ENCODE data around the gene SPACA5. TPM values are rescaled to one million over a fixed set of nuclear protein-coding genes. Genes with fewer than 3 reads are reported as not detected.
"Not testable (repeated sequence)": the region's sequence is repeated elsewhere in the genome, so short reads cannot be mapped to it uniquely, and the experiment has no call there.

The SPACA5 gene
- total RNA-seq, 1 experiment from 2014 or later: not detected

DNA sequence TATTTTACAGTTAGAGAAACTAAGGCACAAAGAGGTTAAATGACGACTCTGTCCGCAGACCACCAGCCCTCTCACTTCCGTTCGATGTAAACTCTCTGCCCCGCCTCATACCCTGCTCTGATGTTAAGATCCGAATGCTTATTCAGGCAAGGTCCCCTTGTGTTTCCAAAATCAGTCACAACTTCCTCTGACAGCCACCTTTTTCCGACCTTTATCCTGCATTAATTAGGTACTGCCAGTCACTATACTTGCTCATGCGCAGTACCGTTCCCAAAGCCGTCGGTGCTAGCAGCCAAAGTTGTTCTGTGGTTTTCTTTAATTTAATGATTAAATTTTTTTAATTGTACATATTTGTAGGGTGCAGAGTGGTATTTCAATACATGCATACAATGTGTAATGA, 13.7 kb downstream of the SPACA5 start:
- DNase-seq (ENCODE audit: extremely low read depth, low read depth): not testable (repeated sequence)

DNA sequence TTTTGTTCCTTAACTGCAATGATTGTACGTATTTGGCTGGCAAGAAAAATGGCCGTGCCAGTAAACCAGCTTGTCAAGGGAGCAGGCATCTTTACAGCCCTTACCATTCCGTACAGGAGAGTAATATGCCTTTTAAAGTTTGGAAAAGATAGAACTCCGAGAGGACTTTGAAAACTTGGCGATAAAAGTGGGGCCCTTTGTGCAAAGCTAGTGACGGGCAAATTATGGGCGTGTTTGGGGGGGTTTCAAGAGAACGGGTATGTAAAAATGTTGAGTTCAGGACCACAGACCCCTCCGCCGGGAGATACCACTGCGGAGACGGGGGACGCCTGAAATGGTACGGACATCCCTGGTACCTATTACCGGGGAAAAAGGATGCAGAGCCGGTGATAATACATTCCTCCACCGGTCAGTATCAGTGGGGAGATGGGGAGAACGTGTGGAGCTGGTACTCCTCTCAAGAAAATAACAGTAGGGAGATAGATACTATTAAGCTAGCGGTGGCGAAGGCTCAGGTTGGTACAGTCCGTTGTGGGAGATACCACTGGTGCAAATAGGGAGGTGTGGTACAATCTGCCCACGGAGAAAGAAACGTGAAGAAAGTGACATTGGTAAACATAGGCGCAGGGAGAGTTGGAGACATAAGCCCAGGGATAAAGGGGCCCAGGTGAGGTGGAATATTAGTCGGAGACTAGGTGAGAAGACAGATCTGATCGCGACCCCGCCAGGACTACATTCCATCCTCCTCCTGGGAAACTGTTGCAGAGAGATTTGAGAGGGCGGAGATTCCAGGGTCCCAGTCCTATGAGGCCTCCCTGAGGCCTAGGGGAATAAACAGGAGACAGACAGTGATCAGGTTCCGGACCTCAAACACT, 14.5 kb downstream of the SPACA5 start:
- DNase-seq (ENCODE audit: extremely low read depth, low read depth): peak; percentile 68

DNA sequence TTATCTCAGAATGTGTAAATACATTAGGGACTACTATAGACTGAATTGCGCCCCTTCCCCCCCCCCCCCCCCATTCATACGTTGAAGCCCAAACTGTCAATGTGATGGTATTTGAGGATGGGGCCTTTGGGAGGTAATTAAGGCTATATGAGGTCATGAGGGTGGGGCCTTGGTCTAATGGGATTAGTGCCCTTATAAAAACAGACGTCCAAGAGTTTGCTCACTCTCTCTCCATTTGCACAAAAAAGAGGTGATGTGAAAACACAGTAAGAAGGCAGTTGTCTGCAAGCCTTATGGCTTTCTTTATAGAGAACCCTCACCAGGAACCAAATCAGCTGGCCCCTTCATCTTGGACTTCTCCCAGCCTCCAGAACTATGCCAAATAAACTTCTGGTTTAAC, 15.3 kb downstream of the SPACA5 start:
- no peak for DNase-seq (ENCODE audit: extremely low read depth, low read depth)

DNA sequence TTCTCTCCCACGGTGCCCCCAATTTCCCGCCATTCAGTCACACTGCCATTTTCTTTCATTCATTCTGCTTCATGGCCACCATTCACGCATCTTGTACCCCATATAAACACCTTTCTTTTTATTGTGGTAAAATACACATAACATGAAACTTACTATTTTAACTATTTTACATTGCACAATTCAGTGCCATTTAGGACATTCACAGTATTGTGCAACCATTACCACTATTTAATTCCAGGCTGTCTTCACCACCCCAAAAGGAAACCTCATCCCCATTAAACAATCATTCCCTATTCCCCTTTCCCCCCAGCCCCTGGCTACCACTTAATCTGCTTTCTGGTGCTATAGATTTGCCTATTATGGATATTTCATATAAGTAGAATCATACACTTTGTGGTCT, 15.9 kb downstream of the SPACA5 start:
- no peak for DNase-seq (ENCODE audit: extremely low read depth, low read depth)

DNA sequence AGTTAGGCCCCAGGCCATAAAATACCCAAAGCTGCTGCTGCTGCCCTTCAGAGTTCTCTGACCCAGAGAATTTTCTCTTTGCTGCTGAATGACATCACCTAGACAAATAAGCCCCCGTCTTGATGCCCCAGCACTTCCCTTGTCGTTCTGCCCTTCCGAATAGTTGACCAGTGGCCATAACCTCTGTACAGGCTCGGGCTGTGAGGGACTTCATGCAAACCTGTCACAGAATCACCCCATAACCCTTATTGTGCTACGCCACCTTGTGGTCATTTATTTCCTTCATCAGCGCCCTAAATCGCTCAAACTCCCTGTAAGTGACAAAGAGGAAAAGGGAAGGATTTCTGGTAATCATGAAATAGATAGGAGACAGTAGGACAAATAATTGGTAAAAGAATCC, 18.8 kb downstream of the SPACA5 start:
- peak; percentile 70 for DNase-seq (ENCODE audit: extremely low read depth, low read depth)

DNA sequence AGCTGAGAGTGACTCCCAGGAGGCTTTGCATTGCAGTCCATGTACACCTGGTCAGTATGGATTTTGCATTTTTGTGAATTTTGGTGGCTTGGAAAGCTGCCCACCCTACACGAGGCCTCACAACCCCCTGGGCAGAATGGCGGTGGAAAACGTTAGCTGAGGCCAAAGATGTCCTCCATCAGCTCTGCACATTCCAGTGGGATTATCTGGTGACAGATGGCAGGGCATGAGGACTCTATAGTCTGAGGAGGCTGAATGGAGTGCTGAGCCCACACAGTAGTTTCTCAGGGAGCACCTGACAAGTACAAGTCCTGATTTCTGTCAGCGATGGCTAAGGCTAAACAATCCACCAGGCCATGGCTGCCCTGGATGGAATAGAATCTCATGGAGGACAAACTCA, 20.8 kb downstream of the SPACA5 start:
- DNase-seq (ENCODE audit: extremely low read depth, low read depth): not testable (repeated sequence)

DNA sequence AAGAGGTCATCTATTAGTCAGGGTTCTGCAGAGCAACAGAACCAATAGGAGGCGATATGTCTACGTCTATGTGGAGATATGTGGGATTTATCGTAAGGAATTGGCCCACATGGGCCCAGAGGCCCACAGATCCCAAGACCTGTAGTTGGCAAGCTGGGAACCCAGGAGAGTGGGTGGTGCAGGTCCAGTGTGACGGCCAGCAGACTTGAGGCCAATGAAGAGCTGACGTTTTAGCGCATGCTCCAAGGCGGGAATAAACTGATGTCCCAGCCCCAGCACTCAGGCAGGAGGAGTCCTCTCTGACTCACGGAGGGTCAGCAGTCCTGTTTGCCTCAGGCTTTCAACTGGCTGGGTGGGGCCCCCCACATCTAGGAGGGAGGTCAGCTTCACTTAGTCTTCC, 21.3 kb downstream of the SPACA5 start:
- no peak for DNase-seq (ENCODE audit: extremely low read depth, low read depth)

DNA sequence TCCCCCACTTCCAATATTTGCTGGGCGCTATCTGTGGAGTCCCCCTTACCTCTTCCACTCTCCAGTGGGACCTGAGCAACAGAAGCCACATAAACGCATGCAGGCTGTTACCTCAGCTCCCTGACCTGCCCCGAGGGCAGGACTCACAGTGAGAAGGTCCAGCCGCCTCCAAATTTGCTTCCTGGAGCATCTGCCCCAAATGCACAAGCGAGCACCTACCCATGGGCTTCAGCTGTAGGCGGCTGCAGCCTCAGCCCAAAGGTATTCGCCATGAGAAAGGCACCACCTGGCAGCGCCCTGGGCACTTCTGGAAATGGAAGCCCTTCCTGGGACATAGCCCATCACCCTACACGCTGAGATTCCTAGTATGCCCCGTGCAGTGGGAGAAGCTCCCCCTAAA, 23.4 kb downstream of the SPACA5 start:
- no peak for DNase-seq (ENCODE audit: extremely low read depth, low read depth)

DNA sequence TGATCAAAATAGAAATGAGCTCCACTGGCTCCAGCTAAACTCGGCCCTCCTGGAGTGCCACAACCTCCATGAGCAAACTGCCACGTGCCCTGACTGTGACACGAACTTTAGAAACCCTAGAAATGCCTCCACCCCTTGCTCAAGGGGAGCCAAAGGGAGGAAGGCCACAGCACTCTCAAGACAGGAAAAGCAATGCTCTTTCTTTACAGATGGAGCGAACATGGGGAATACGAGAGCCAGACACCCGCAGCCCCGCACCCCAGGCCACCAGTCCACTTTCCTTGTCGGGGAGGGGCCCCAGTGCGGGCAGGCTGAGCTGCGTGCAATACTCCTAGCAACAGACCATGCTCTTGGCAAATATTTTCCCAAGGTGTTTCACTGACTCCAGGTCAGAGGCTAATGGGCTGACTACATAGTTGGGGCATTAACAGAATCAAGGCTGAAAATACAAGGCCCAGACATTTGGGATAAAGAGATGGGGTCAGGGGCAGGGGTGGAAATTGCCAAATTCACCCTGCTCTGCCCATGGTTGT, 23.9 kb downstream of the SPACA5 start:
- DNase-seq (ENCODE audit: extremely low read depth, low read depth): not testable (repeated sequence)

DNA sequence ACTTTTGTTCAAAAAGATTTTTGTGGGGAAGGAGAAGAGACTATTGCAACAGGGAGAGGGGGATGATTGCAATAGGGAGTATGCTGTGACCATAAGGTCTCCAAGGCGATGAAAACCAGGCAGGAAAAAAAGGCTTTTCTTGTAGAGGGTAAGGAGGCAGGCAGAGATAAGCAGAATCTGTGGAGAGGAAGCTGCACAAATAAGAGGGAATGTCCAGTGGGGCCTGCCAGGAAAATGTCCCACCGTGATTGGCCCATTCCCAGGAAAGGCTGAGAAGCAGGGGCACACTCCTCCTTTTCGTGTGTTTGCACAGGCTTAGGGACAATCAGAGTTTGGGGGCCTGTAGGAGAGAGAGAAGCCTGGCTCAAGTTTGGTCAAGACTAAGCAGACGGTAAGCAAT, 29.1 kb downstream of the SPACA5 start:
- DNase-seq (ENCODE audit: extremely low read depth, low read depth): no peak

DNA sequence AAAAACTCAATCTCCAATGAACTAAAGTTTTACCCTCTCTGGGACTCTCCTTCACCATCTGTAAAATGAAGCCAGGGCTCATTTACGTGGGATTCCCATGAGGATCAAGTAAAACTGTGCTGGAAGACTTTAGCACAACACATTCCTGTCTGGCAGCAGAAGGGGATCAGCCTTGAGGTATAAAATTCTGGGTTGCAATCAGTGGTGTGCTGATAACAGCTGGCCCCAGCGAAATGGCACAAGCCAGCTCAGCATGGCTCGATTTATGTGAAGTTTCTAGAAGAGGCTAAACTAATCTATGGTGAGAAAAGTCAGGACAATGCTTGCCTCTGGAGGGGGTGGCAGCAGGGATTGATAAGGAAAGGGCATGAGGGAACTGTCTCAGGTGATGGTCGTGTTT, 36.3 kb downstream of the SPACA5 start:
- DNase-seq (ENCODE audit: extremely low read depth, low read depth): no peak

DNA sequence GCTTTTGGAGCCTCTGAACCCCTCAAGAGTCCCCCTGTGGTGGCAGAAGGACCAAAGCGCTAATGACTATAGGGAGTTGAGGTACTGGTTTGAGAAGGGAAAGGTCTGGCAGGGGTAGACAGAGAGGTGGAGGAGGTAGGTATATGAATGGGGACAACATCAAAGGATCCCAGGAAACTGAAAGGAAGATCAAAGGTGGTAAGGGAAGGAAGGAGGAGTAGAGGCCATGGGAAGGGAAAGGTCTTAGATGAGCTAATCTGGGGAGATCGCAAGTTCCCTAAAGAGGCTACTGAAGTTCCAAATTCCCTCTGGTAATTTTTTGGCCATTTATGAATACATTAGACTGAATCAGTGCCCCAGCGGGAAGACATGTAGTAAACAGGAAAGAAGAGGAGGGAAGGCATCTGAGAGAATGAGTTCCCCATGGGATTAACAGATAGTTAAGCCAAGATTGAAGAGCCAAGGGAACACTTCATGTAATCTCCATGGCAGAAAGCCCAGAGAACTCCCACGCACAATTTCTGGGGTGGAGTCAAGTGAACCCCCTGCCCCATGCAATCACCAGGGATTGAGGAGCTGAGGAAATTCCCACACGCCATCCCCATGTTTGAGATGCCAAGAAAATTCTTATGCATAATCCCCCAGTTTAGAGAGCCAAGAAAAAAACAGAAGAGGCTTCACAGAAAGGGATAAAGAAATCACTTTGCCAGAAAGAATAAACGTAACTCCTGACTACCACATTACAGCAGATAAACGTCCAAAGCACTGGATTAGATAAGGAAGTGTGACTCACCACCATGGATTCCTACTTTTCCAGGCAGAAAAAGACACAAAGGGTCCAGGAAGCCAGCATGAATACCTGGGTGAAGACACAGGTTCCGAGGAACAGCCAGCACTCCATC, 38.9 kb downstream of the SPACA5 start:
- DNase-seq (ENCODE audit: extremely low read depth, low read depth): no peak

DNA sequence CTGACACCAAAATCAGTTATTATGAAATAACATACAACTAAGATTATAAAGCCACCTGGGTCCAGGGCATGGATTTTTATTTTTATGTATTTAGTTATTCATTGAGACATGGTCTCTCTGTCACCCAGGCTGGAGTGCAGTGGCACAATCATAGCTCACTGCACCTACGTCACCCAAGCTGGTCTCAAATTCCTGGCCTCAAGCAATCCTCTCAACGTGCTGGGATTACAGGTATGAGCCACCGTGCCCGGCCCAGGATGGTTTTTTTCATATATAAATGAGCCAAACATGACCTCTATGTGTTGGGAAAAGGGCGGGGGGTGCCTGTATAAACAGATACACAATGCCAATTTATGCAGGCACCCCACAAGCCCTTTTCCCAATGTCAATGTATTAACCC, 40.1 kb downstream of the SPACA5 start:
- DNase-seq (ENCODE audit: extremely low read depth, low read depth): no peak

DNA sequence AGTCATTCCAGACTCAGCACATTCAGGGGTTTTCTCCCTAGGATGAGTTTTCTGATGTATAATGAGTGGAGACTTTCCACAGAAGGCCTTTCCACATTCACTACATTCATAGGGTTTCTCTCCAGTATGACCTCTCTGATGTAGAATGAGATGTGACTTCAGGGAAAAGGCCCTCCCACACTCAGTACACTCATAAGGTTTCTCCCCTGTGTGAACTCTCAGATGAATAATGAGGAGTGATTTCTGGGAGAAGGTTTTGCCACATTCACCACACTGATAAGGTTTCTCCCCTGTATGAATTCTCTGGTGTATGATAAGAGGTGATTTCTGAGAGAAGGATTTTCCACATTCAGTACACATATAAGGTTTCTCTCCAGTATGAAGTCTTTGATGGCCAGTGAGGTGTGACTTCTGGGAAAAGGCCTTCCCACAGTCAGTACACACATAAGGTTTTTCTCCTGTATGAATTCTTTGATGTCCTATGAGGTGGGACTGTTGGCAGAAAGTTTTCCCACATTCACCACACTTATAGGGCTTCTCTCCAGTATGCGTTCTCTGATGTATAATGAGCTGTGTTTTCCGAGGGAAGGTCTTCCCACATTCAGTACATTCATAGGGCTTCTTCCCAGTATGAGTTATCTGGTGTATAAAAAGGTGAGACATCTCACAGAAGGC, 52.0 kb downstream of the SPACA5 start:
- no peak for DNase-seq (ENCODE audit: extremely low read depth, low read depth)

DNA sequence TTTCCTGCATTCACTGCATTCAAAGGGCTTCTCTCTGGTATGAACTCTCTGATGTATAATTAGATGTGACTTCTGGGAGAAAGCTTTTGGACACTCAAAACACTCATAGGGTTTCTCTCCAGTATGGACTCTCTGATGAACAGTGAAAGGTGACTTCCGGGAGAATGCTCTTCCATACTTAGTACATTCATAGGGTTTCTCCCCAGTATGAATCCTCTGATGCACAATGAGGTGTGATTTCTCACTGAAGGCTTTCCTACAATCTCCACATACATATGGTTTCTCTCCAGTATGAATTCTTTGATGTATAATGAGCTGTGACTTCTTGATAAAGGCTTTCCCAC, 52.5 kb downstream of the SPACA5 start:
- no peak for DNase-seq (ENCODE audit: extremely low read depth, low read depth)

Other genes with a start within 250 kb of the SPACA5 start
- 6.5 and 8.1 TPM in 2 replicates for gene ZNF81, start 170.1 kb upstream of the SPACA5 start, total RNA-seq (2014; rRNA removed; shearing (Covaris generic))
- gene ZNF182, start 3.0 kb upstream of the SPACA5 start, total RNA-seq (2014; rRNA removed; shearing (Covaris generic)): 4.4 and 6.6 TPM in 2 replicates
- 1.6 and 2.4 TPM in 2 replicates for gene ZNF630, start 64.7 kb downstream of the SPACA5 start, total RNA-seq (2014; rRNA removed; shearing (Covaris generic))
- not detected in 2 replicates for gene SPACA5B, start 123.6 kb downstream of the SPACA5 start, total RNA-seq (2014; rRNA removed; shearing (Covaris generic))
- not detected in 2 replicates for gene SSX5, start 189.8 kb downstream of the SPACA5 start, total RNA-seq (2014; rRNA removed; shearing (Covaris generic))
- gene SSX1, start 248.4 kb downstream of the SPACA5 start, total RNA-seq (2014; rRNA removed; shearing (Covaris generic)): not detected in 2 replicates